ENCODE measurements around the gene CEACAM18.

Gene CEACAM18

DNA sequence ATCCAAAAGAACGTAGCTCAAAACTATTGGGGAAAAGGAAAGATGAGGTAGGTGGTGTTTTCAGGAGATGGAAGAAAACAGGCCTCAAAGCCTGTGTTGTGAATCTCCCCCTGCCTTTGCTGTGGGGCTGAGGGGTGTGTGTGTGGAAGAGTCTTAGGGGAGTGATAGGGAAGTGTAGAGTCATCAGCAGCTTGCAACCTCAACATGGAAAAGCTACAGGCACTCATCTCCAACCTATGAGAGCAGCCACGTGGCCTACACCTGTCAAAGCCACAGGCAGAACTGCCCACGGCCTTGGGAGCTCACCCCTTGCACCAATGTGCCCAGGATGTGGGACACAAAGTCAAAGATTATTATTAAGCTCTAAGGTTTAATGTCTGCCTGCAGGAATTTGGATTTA is 27.6 kb downstream of the CEACAM18 start:
- no peak overlapping the region for H3K4me3 ChIP-seq (replicated peaks in 1 of 2; ENCODE audit: low read depth in 2 of 2, low read length in 2 of 2)
- TF ChIP-seq, protein P1, sequence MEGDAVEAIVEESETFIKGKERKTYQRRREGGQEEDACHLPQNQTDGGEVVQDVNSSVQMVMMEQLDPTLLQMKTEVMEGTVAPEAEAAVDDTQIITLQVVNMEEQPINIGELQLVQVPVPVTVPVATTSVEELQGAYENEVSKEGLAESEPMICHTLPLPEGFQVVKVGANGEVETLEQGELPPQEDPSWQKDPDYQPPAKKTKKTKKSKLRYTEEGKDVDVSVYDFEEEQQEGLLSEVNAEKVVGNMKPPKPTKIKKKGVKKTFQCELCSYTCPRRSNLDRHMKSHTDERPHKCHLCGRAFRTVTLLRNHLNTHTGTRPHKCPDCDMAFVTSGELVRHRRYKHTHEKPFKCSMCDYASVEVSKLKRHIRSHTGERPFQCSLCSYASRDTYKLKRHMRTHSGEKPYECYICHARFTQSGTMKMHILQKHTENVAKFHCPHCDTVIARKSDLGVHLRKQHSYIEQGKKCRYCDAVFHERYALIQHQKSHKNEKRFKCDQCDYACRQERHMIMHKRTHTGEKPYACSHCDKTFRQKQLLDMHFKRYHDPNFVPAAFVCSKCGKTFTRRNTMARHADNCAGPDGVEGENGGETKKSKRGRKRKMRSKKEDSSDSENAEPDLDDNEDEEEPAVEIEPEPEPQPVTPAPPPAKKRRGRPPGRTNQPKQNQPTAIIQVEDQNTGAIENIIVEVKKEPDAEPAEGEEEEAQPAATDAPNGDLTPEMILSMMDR (IDR thresholded peaks at IDR 0.05; ENCODE audit: low read depth, low read length): no peak
- no peak for DNase-seq (ENCODE audit: low read depth in 2 of 2)

DNA sequence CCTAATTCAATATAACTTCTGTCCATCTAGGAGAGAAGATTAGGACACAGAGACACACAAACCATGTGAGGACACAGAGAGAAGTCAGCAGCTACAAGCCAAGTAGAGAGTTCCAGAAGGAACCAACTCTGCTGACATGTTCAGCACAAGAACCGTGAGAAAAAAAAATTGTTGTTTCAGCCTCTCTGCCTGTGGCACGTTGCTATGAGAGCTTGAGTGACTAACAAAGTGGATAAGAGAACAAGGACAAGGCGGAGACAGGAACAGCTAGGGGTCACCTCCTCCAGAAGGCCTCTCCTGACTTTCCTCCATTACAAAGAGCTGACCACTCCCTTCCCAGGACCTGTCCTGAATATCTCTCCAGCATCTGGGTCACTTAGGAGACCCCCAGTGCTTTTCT is 28.9 kb downstream of the CEACAM18 start:
- TF ChIP-seq, protein P1 (IDR thresholded peaks at IDR 0.05; ENCODE audit: low read depth, low read length): no peak
- H3K4me3 ChIP-seq (replicated peaks in 1 of 2; ENCODE audit: low read depth in 2 of 2, low read length in 2 of 2): no peak overlapping the region
- no peak for DNase-seq (ENCODE audit: low read depth in 2 of 2)

DNA sequence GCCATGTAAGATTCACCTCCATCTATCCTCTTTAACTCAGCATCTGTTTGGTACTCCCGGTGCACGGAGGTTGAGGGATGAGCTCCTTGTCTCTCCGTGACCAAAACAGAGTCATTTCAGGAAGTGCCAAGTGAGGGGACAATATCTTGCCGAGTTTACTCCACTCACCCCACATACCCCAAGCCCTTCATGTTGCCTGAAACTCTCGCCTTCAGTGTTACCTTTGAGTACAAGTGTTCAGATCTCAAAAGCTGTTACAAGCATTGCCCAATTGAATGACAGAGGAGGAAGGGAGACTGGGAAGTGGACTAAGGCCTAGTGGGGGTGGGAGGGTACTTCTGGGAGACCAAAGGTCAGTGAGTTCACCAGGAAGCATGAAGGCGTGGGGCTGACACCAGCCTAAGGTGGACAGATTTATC is 29.3 kb downstream of the CEACAM18 start:
- TF ChIP-seq, protein P1 (IDR thresholded peaks at IDR 0.05; ENCODE audit: low read depth, low read length): no peak
- DNase-seq (ENCODE audit: low read depth in 2 of 2): no peak

DNA sequence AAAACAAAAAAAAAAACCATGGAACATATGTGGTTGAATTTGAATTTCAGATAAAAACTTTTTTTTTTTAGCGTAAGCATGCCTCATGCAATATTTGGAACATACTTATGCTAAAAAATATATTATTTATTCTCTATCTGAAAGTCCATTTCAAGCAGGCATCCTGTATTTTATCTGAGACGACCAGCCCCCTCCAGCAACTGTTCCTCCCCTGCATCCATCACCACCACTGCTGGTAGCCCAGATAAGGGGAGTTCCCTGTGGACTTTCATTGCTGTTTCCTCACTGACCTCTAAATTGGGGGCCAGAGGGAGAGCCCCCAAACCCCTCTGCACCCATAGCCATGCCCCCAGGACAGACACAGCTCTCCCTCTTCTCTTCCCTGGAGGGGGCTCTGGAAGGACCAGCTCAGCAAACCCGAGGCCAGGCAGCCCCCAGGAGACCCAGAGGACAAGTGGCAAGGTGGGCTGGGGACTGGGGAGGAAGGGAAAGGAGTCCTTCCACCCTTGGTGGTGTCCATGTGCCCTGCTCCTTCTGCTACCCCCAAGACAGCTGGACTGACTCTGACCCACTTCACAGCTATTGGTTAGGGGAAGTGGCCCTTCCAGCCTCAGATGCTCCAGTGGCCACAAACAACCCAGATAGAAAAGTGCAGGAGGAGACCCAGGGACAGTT is 29.9 kb downstream of the CEACAM18 start:
- H3K4me3 ChIP-seq (replicated peaks in 1 of 2; ENCODE audit: low read depth in 2 of 2, low read length in 2 of 2): no peak overlapping the region
- no peak for DNase-seq (ENCODE audit: low read depth in 2 of 2)
- TF ChIP-seq, protein P1 (IDR thresholded peaks at IDR 0.05; ENCODE audit: low read depth, low read length): no peak

More for the DNA sequence above, 29.3 kb downstream of the CEACAM18 start:
- H3K4me3 ChIP-seq (replicated peaks in 1 of 2; ENCODE audit: low read depth in 2 of 2, low read length in 2 of 2): no peak overlapping the region

DNA sequence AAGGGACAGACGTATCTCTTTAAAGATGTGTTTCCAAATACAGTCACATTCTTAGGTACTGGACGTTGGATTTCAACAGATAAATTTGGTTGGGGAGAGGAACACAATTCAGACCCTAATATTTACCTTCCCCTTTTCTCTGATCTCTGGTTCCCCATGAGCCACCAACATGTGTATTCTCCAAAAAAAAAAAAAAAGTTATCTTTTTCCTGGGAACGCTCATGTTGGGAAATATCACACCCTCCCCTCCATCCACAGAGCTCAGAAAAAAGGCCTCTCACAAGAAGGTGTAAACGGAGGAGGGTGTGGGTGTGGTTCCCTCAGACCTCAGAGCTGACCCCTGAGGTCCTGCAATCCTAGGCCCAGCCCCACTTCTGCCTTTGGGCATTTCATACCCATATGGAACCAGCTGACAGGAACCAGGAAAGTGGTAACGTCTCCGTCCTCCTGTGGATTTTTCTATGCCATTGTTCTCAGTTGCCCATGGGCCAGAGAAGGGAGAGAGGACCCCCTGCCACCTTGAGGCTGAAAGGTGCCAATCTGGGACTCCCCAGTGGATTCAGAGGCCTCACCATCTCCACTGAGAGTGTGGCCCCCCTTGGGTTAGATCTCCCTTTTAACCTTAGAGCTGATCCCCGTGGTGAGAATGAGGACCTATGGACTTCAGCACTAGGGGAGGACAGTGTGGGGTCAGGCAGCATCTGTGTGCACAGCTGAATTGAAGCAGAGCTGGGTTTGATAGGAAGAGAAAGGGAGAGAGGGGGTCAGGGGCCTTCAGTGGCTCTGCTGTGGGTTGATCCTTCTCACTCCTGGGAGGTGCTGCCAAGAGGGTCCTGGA is 31.7 kb downstream of the CEACAM18 start:
- DNase-seq (ENCODE audit: low read depth in 2 of 2): no peak
- TF ChIP-seq, protein P1 (IDR thresholded peaks at IDR 0.05; ENCODE audit: low read depth, low read length): no peak
- H3K4me3 ChIP-seq (replicated peaks in 1 of 2; ENCODE audit: low read depth in 2 of 2, low read length in 2 of 2): no peak overlapping the region

DNA sequence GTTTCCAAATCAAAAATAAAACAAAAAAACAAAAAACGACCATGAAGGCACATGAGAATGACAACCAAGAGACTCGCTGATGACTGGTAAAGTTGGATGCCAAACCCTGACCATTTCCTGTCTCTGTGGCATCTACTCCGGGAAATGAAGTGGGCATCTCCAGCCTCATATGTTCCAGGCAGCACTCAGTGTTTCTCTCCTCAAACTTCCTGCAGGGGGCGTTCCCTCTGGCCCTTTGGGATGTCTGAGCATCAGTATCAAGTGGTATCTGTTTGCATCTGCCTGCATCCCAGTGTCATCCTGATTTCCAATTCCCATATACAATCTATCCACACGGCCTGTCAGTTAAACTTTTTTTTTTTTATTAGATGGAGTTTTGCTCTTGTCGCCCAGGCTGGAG is 33.0 kb downstream of the CEACAM18 start:
- H3K4me3 ChIP-seq (replicated peaks in 1 of 2; ENCODE audit: low read depth in 2 of 2, low read length in 2 of 2): no peak overlapping the region
- peak; percentile 7 to 17 for DNase-seq (ENCODE audit: low read depth in 2 of 2)
- TF ChIP-seq, protein P1 (IDR thresholded peaks at IDR 0.05; ENCODE audit: low read depth, low read length): peak; percentile 30

All from cardiac fibroblast (primary cell).